Measurements from ENCODE around the gene TMEM131.
"Not testable (repeated sequence)": the region's sequence is repeated elsewhere in the genome, so short reads cannot be mapped to it uniquely, and the experiment has no call there.

The TMEM131 gene

GRCh38 chr2:97957432-97958183, 38.1 kb downstream of the TMEM131 start:
- DNase-seq (ENCODE audit: low read depth): no peak

- not testable (repeated sequence) for DNase-seq (ENCODE audit: low read depth)
Observed at GRCh38 chr2:97956753-97957152, 39.0 kb downstream of the TMEM131 start.

GRCh38 chr2:97953853-97954252, 41.9 kb downstream of the TMEM131 start:
- no peak for DNase-seq (ENCODE audit: low read depth)

GRCh38 chr2:97952357-97952756, 43.4 kb downstream of the TMEM131 start:
- no peak for DNase-seq (ENCODE audit: low read depth)

GRCh38 chr2:97951155-97951680, 44.5 kb downstream of the TMEM131 start:
- DNase-seq (ENCODE audit: low read depth): no peak

- DNase-seq (ENCODE audit: low read depth): peak; percentile 46
Observed at GRCh38 chr2:97950329-97951154, 45.2 kb downstream of the TMEM131 start.

GRCh38 chr2:97948926-97949325, 46.8 kb downstream of the TMEM131 start:
- DNase-seq (ENCODE audit: low read depth): no peak

- no peak for DNase-seq (ENCODE audit: low read depth)
Observed at GRCh38 chr2:97945791-97946190, 50.0 kb downstream of the TMEM131 start.

GRCh38 chr2:97936881-97937280, 58.9 kb downstream of the TMEM131 start:
- DNase-seq (ENCODE audit: low read depth): no peak

GRCh38 chr2:97936199-97936598, 59.5 kb downstream of the TMEM131 start:
- DNase-seq (ENCODE audit: low read depth): no peak

GRCh38 chr2:97935719-97936161, 60.0 kb downstream of the TMEM131 start:
- DNase-seq (ENCODE audit: low read depth): peak; percentile 88

- no peak for DNase-seq (ENCODE audit: low read depth)
Observed at GRCh38 chr2:97932975-97933662, 62.6 kb downstream of the TMEM131 start.

GRCh38 chr2:97931858-97932225, 63.9 kb downstream of the TMEM131 start:
- no peak for DNase-seq (ENCODE audit: low read depth)

GRCh38 chr2:97931118-97931857, 64.5 kb downstream of the TMEM131 start:
- no peak for DNase-seq (ENCODE audit: low read depth)

GRCh38 chr2:97928591-97928990, 67.2 kb downstream of the TMEM131 start:
- DNase-seq (ENCODE audit: low read depth): no peak

GRCh38 chr2:97926946-97927345, 68.8 kb downstream of the TMEM131 start:
- no peak for DNase-seq (ENCODE audit: low read depth)

- DNase-seq (ENCODE audit: low read depth): no peak
Observed at GRCh38 chr2:97924194-97924593, 71.6 kb downstream of the TMEM131 start.

GRCh38 chr2:97919858-97920257, 75.9 kb downstream of the TMEM131 start:
- no peak for DNase-seq (ENCODE audit: low read depth)

- DNase-seq (ENCODE audit: low read depth): no peak
Observed at GRCh38 chr2:97918818-97919217, 76.9 kb downstream of the TMEM131 start.

- not testable (repeated sequence) for DNase-seq (ENCODE audit: low read depth)
Observed at GRCh38 chr2:97917668-97918067, 78.1 kb downstream of the TMEM131 start.

GRCh38 chr2:97914691-97915213, 81.0 kb downstream of the TMEM131 start:
- DNase-seq (ENCODE audit: low read depth): peak; percentile 11
